Retinal pigment epithelial cell (primary cell): ENCODE results near the gene ERGIC1.
A peak's percentile ranks its signal among the peaks of the same experiment; 100 is the strongest.

Experiments
- DNase-seq: peaks from one replicate; pipeline ENCODE4 v3.0.0-alpha.2; 2010; ENCODE audit warnings: low read depth
- H3K4me3 ChIP-seq: 2 replicates; pipeline ENCODE4 v1.5.1; 2011; ENCODE audit warnings: mild to moderate bottlenecking, low read length, control low read depth, moderate library complexity
- CTCF ChIP-seq: conservative IDR thresholded peaks from 2 replicates; pipeline ENCODE4 v1.5.1; 2011; ENCODE audit warnings: low read depth, low read length, control low read depth, inconsistent platforms

The ERGIC1 gene

DNA sequence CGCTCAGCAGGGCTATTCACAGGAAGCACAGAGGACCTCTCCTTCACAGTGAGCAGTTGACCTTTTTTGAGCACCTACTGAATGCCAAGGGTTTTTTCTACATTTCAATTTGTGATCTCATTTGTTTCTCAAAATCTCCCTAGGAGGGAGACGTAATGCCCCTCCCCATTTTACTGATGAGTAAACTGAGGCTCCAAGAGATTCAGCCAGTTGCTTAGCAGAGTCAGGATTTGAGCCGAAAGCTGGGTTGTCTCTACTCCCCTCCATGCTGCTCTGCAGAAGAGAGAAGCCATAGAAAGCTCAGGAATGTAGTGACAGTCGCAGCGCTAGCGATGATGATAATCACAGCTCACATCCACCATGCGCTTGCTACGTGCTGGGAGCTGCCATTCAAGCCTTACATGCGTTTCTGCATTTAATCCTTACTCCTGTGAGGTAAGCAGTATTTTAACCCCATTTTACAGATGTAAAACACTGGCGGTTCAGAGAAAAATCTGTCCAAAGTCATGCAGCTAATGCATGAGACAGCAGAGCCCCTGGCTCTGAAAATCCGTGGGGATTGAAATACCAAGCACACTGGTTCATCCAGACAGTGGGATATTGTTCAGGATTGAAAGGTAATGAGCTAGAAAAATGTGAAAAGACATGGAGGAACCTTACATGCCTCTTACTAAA is 33.8 kb downstream of the ERGIC1 start:
- DNase-seq, result no peak
- no peak for TF ChIP-seq CTCF
- H3K4me3 ChIP-seq, result no peak overlapping the region

DNA sequence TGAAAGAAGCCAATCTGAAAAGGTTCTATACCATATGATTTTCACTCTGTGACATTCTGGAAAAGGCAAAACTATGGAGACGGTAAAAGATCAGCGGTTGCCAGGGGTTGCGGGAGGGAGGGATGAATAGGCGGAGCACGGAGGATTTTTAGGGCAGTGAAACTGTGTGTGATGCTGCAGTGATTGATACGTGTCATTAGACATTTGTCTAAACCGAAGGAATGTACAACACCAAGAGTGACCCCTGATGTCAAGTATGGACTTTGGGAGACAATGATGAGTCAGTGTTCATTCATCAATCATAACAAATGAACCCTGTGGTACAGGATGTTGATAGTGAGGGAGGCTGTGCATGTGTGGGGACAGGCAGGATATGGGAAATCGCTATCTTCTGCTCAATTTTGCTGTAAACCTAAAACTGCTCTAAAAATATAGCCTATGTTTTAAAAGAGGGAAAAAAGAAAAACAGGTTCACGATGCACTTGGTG is 34.4 kb downstream of the ERGIC1 start:
- H3K4me3 ChIP-seq, result no peak overlapping the region
- DNase-seq, result no peak
- no peak for TF ChIP-seq CTCF

- no peak overlapping the region for H3K4me3 ChIP-seq
- peak; percentile 35 for TF ChIP-seq CTCF
- DNase-seq, result peak; percentile 73
Observed at GRCh38 chr5:172868924-172869591, 35.0 kb downstream of the ERGIC1 start.

DNA sequence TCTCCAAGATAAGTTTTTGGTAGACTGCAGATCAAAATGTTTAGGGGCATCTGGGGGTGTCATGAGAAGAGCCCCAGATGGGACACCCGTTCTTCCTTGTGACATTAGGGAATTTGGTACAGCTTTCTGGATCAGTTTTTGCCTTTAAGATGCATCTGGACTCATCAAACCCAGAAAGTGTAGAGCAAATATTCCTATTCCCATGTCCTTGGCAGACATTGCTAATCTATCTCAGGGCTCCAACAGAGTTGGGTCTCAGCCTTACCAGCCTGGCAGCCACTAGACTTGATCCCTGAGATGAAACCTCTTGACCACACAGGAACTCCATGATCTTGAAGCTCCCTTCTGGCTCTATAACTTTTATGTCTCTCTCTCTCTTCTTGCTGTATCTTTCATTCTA is 35.6 kb downstream of the ERGIC1 start:
- DNase-seq, result no peak
- H3K4me3 ChIP-seq, result no peak overlapping the region
- TF ChIP-seq CTCF, result no peak

DNA sequence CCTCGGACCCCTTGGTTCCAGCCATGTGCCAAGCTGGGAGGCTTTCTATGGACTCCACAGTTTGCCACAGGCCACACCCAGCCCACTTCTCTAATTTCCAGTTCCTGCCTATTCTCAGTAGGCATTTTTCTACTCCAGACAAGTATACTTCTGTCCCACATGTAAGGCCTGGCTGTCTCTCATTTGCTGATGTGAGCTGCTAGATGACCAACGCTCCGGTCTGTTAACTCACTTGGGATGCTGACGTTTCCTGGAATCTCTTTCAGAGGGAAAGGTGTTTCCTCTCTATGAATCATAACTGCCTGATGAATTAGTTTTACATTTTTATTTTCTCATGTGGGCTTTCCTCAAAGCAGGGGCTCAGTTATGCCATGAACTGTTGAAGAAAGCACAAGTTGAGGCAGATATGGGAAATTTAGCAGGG is 36.3 kb downstream of the ERGIC1 start:
- no peak for TF ChIP-seq CTCF
- DNase-seq, result peak; percentile 80
- no peak overlapping the region for H3K4me3 ChIP-seq

DNA sequence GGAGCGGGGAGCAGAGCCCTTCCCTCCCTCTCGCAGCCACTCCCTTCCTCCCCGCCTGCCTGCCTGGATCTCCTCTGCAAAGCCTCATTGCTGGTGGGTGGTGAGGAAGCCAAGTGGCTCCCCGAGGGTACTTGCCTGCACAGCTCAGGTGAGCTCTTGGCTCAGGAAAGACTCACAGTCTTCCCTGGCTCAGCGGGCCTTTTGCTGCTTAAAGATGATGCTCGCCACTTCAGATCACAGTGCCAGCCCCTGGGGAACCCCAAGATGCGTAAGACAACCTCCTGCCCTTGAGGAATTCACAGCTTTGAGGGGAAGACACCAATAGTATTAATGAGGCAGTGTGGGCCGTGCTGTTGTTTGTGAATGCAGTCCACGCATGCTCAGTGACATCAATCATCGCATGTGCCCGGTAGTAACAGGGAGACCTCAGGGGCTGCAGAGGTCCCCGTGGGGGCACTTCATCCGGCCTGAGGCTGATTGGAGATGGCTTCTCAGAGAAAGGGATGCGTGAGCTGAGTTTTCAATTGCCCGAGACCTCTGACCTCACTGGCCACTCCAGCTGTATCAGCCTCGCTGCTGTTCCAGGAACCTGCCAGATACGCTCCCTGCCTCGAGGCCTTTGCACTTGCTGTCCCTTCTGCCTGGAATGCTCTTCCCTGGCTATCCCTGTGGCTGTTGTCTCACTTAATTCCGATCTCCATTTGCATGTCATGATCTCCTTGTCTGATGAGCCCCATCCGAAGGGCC is 36.8 kb downstream of the ERGIC1 start:
- DNase-seq, result no peak
- no peak for TF ChIP-seq CTCF
- H3K4me3 ChIP-seq, result no peak overlapping the region

DNA sequence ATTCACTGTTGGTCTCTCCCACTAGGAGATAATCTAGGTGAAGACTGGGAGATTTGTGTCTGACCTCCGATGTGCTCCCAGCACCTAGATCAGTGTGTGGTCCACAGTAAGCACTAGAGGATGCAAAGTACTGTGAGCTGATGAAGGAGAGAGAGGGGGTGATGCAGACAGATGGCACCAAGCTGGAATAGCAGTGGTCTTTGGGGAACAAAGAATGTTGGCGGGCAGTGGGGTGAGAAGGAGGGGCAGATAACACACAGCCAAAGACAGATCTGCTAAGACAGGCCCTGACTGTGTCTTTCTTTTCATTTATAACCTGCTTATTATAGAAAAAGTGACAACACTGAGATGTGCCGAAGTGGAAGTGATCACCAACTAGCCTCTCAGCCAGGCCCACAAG is 37.5 kb downstream of the ERGIC1 start:
- TF ChIP-seq CTCF, result no peak
- H3K4me3 ChIP-seq, result no peak overlapping the region
- DNase-seq, result no peak
